Kidney (tissue), 14 donors: ENCODE results near the gene RTN4RL2. TPM values are rescaled to one million over a fixed set of nuclear protein-coding genes. Genes with fewer than 3 reads are reported as not detected.

Source experiments
- DNase-seq, 5 donors: peaks; one replicate each; pipeline ENCODE4 v3.0.0-alpha.2; 2013 to 2020
- FAIRE-seq: peaks from 2 replicates; lab custom pipeline; 2012; peaks lifted over from hg19 to GRCh38; lab: Jason Lieb, UNC
- H3K27ac ChIP-seq, 2 donors: one replicate each; pipeline ENCODE4 v1.7.0; 2013; ENCODE audit warnings: low read depth in 2 of 2, low read length in 2 of 2, inconsistent platforms in 1 of 2
- H3K27me3 ChIP-seq: one replicate; pipeline ENCODE4 v1.7.1; 2013; ENCODE audit warnings: low read length, inconsistent platforms; ENCODE audit not compliant: control insufficient read depth, insufficient read depth
- H3K36me3 ChIP-seq, 3 donors: one replicate each; pipeline versions ENCODE4 v1.7.0 to v1.7.1; 2013; ENCODE audit warnings: low read length in 3 of 3, control low read depth in 1 of 3, inconsistent platforms in 1 of 3; ENCODE audit not compliant: insufficient read depth in 3 of 3, control insufficient read depth in 2 of 3
- H3K4me1 ChIP-seq, 3 donors: one replicate each; pipeline versions ENCODE4 v1.7.0 to v1.7.1; 2013; ENCODE audit warnings: low read length in 3 of 3, inconsistent platforms in 1 of 3, low read depth in 1 of 3; ENCODE audit not compliant: control insufficient read depth in 2 of 3, insufficient read depth in 2 of 3
- H3K4me3 ChIP-seq, 3 donors: one replicate each; pipeline versions ENCODE4 v1.7.0 to v1.8.1; 2013; ENCODE audit warnings: low read length in 3 of 3, control low read depth in 1 of 3, inconsistent platforms in 1 of 3
- H3K9ac ChIP-seq, 3 donors: one replicate each; pipeline versions ENCODE4 v1.7.0 to v1.7.1; 2013; ENCODE audit warnings: low read length in 3 of 3, control low read depth in 1 of 3, inconsistent platforms in 1 of 3
- H3K9me3 ChIP-seq, 3 donors: one replicate each; pipeline versions ENCODE4 v1.7.0 to v1.7.1; 2013; ENCODE audit warnings: low read length in 3 of 3, control low read depth in 1 of 3, inconsistent platforms in 1 of 3; ENCODE audit not compliant: control insufficient read depth in 2 of 3, insufficient read depth in 1 of 3
- CTCF ChIP-seq: IDR thresholded peaks from 3 replicates; pipeline ENCODE4 v1.5.1; 2012; ENCODE audit warnings: mild to moderate bottlenecking, moderate library complexity, borderline replicate concordance; ENCODE audit not compliant: insufficient read depth; ENCODE audit errors: extremely low read depth
- intact Hi-C: fragments of 100-400 bp; cut with DNase I; formaldehyde crosslinking; loops from one replicate; pipeline ENCODE4 v1.11.1; 2022
- polyA plus RNA-seq: library from polyadenylated mRNA; stranded (reverse); fragments of 350-450 nt; fragmentation: Illumina TruSeq; extraction: RNeasy Lipid Tissue Mini Kit (QIAGEN cat#74804); gene quantifications from one replicate; pipeline ENCODE4 v1.2.3, GENCODE V29; 2014; ENCODE audit warnings: low read depth, low replicate concordance; ENCODE audit not compliant: insufficient read depth
- total RNA-seq: library from RNA; stranded (reverse); fragmentation: NEBNext Ultra II Directional; extraction: Animal tissue kit (Norgen Biotek cat#: 25700); gene quantifications from one replicate; pipeline ENCODE4 v1.2.1, GENCODE V29; 2021
- donor health status: control.
- donor health status: control.
- donor health status: control.
- donor health status: control.
- donor health status: control.
- donor health status: DM: yes; HTN: yes; CAD: no.
- donor health status: Normal renal cell carcinoma (clear cell type).

RTN4RL2 gene
- total and polyA plus RNA-seq, 2 donors from 2014 or later = 2.6 to 5.5 TPM

GRCh38 chr11:57463671-57464538 lies 3.6 kb downstream of the RTN4RL2 start:
- intact Hi-C loops = no loop called here
- Histone ChIP-seq H3K4me3 (no peak overlapping the region), H3K4me1 (peaks cover 0 to 11% (median under 1%) of the 10 kb centered on the region in 3 donors), H3K9ac (no peak overlapping the region), H3K27me3 (peaks cover 11% of the 10 kb centered on the region), H3K27ac (no peak overlapping the region), H3K9me3 (no peaks in the 10 kb centered on the region), H3K36me3 (no peaks in the 10 kb centered on the region)
- DNase-seq (peak in 3 of 5 donors; percentile 49 to 61 (median 57)), FAIRE-seq (no peak)
- no peak for TF ChIP-seq CTCF

- H3K4me1 ChIP-seq = peaks cover 0 to 3% (median 0%) of the 10 kb centered on the region in 3 donors
- intact Hi-C loops = no loop called here
- no peak overlapping the region for H3K4me3 ChIP-seq
- no peaks in the 10 kb centered on the region for H3K36me3 ChIP-seq
- no peaks in the 10 kb centered on the region for H3K9me3 ChIP-seq
- no peak overlapping the region for H3K9ac ChIP-seq
- DNase-seq (peak in 1 of 5 donors; percentile 47), FAIRE-seq (no peak)
- TF ChIP-seq CTCF = no peak
- no peak overlapping the region for H3K27ac ChIP-seq
- H3K27me3 ChIP-seq = peaks cover 6% of the 10 kb centered on the region
Measured at GRCh38 chr11:57464539-57465181, 4.3 kb downstream of the RTN4RL2 start.

GRCh38 chr11:57466680-57467079 lies 6.4 kb downstream of the RTN4RL2 start:
- Histone ChIP-seq H3K36me3 (no peaks in the 10 kb centered on the region), H3K9me3 (no peaks in the 10 kb centered on the region), H3K27me3 (no peaks in the 10 kb centered on the region), H3K9ac (no peak overlapping the region), H3K4me3 (no peak overlapping the region), H3K4me1 (no peaks in the 10 kb centered on the region), H3K27ac (no peak overlapping the region)
- FAIRE-seq (no peak), DNase-seq (no peak)
- intact Hi-C loops = no loop called here
- no peak for TF ChIP-seq CTCF
